ENCODE results near the gene CAPN1. TPM values are rescaled to one million over a fixed set of nuclear protein-coding genes. Genes with fewer than 3 reads are reported as not detected.

CAPN1 gene
- total and polyA plus RNA-seq, 9 of the 15 experiments (the other 6 are each of a cell fraction or from before 2014, with no cell fraction given) = 3.5 to 199 (median 61.6) TPM

DNA sequence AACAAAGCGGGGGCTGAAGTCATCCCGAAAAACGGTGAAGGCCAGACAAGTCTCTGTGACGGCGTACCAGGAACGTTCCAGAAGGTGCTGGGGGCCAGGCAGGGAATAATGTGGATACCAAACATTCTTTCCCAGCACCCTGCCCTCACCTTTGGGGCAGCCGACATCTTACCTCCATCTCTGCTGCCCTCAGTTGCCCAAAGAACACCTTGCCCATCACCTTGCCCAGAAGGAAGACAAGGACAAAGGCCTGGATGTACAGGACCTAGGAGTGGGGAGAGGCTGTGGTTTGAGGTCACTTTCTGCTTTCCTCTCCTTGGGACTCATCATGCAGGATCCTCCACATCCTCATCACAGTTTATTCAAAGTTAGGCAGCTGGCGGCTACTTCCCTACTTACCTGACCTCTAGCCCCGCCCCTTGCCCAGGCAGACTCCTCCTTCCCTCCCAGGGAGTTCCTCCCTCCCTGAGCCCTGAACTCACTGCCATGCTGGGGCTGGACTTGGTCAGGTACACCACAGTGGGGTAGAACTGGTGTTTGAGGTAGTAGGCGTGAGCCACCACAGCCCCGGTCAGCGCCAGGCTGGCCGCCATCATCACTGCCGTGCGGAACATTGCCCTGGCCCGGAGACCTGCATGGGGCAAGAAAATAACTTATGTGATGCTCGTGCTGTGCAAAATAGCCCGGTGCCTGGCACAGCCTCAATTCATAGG is 48.6 kb upstream of the CAPN1 start (continued):
- TF ChIP-seq, protein P1, sequence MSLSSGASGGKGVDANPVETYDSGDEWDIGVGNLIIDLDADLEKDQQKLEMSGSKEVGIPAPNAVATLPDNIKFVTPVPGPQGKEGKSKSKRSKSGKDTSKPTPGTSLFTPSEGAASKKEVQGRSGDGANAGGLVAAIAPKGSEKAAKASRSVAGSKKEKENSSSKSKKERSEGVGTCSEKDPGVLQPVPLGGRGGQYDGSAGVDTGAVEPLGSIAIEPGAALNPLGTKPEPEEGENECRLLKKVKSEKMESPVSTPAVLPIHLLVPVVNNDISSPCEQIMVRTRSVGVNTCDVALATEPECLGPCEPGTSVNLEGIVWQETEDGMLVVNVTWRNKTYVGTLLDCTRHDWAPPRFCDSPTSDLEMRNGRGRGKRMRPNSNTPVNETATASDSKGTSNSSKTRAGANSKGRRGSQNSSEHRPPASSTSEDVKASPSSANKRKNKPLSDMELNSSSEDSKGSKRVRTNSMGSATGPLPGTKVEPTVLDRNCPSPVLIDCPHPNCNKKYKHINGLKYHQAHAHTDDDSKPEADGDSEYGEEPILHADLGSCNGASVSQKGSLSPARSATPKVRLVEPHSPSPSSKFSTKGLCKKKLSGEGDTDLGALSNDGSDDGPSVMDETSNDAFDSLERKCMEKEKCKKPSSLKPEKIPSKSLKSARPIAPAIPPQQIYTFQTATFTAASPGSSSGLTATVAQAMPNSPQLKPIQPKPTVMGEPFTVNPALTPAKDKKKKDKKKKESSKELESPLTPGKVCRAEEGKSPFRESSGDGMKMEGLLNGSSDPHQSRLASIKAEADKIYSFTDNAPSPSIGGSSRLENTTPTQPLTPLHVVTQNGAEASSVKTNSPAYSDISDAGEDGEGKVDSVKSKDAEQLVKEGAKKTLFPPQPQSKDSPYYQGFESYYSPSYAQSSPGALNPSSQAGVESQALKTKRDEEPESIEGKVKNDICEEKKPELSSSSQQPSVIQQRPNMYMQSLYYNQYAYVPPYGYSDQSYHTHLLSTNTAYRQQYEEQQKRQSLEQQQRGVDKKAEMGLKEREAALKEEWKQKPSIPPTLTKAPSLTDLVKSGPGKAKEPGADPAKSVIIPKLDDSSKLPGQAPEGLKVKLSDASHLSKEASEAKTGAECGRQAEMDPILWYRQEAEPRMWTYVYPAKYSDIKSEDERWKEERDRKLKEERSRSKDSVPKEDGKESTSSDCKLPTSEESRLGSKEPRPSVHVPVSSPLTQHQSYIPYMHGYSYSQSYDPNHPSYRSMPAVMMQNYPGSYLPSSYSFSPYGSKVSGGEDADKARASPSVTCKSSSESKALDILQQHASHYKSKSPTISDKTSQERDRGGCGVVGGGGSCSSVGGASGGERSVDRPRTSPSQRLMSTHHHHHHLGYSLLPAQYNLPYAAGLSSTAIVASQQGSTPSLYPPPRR (CRISPR knock-in tag; IDR thresholded peaks at IDR 0.05; ENCODE audit: borderline replicate concordance) = no peak
- TF ChIP-seq ETV5 (CRISPR knock-in tag; IDR thresholded peaks at IDR 0.05; ENCODE audit: low read depth) (0 out of 2 replicates have a peak, but pooled peaks have one; percentile 44), TARDBP (IDR thresholded peaks at IDR 0.05) (peak; percentile 14; the same call in 1 of the 2 replicates), E2F3 (CRISPR knock-in tag; IDR thresholded peaks at IDR 0.05) (no peak), SRF (CRISPR knock-in tag; IDR thresholded peaks at IDR 0.05) (peak in 1 of 2 experiments; percentile 46; a peak in 1 of 4 replicates), RFX7 (CRISPR knock-in tag; IDR thresholded peaks at IDR 0.05) (no peak), ZNF212 (CRISPR knock-in tag; IDR thresholded peaks at IDR 0.05) (no peak), SIN3A (IDR thresholded peaks at IDR 0.05; ENCODE audit: borderline replicate concordance in 2 of 2, control insufficient read depth in 1 of 2, low read depth in 2 of 2, low read length in 2 of 2) (0 out of 4 replicates have a peak, but pooled peaks of 1 of the 2 experiments have one; percentile 17), ZBED1 (IDR thresholded peaks at IDR 0.05) (peak; percentile 57; the same call in 1 of the 2 replicates), NFIC (IDR thresholded peaks at IDR 0.05) (0 out of 2 replicates have a peak, but pooled peaks have one; percentile 4), NRF1 (conservative IDR thresholded peaks at IDR 0.05 in 1 of 2, IDR thresholded peaks at IDR 0.05 in 1 of 2) (peak; percentile 49 to 54), RB1 (IDR thresholded peaks at IDR 0.05; ENCODE audit: low read depth) (0 out of 2 replicates have a peak, but pooled peaks have one; percentile 36), NCOA4 (IDR thresholded peaks at IDR 0.05; ENCODE audit: partially characterized antibody) (no peak), ZNF263 (CRISPR knock-in tag; IDR thresholded peaks at IDR 0.05; ENCODE audit: borderline replicate concordance) (no peak), ZNF57 (CRISPR knock-in tag; IDR thresholded peaks at IDR 0.05) (no peak), PPARD (CRISPR knock-in tag; IDR thresholded peaks at IDR 0.05) (no peak)
- TF ChIP-seq, protein P2, sequence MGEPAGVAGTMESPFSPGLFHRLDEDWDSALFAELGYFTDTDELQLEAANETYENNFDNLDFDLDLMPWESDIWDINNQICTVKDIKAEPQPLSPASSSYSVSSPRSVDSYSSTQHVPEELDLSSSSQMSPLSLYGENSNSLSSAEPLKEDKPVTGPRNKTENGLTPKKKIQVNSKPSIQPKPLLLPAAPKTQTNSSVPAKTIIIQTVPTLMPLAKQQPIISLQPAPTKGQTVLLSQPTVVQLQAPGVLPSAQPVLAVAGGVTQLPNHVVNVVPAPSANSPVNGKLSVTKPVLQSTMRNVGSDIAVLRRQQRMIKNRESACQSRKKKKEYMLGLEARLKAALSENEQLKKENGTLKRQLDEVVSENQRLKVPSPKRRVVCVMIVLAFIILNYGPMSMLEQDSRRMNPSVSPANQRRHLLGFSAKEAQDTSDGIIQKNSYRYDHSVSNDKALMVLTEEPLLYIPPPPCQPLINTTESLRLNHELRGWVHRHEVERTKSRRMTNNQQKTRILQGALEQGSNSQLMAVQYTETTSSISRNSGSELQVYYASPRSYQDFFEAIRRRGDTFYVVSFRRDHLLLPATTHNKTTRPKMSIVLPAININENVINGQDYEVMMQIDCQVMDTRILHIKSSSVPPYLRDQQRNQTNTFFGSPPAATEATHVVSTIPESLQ (CRISPR knock-in tag; IDR thresholded peaks at IDR 0.05) = 0 out of 2 replicates have a peak, but pooled peaks have one; percentile 34
- TF ChIP-seq, protein P3, sequence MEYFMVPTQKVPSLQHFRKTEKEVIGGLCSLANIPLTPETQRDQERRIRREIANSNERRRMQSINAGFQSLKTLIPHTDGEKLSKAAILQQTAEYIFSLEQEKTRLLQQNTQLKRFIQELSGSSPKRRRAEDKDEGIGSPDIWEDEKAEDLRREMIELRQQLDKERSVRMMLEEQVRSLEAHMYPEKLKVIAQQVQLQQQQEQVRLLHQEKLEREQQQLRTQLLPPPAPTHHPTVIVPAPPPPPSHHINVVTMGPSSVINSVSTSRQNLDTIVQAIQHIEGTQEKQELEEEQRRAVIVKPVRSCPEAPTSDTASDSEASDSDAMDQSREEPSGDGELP (CRISPR knock-in tag; IDR thresholded peaks at IDR 0.05; ENCODE audit: borderline replicate concordance) = no peak
- TF ChIP-seq, protein P4, sequence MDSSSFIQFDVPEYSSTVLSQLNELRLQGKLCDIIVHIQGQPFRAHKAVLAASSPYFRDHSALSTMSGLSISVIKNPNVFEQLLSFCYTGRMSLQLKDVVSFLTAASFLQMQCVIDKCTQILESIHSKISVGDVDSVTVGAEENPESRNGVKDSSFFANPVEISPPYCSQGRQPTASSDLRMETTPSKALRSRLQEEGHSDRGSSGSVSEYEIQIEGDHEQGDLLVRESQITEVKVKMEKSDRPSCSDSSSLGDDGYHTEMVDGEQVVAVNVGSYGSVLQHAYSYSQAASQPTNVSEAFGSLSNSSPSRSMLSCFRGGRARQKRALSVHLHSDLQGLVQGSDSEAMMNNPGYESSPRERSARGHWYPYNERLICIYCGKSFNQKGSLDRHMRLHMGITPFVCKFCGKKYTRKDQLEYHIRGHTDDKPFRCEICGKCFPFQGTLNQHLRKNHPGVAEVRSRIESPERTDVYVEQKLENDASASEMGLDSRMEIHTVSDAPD (CRISPR knock-in tag; IDR thresholded peaks at IDR 0.05) = no peak

Measured in K562 (cell line).